HS-27A (cell line): ENCODE data around the gene PAEP.

Source experiments
- DNase-seq: peaks from one replicate; pipeline ENCODE4 v3.0.0-alpha.2; 2012; ENCODE audit warnings: low read depth, missing footprints

PAEP gene

GRCh38 chr9:135600296-135600817 lies 38.8 kb downstream of the PAEP start:
- DNase-seq, result no peak

GRCh38 chr9:135601988-135602387 lies 40.4 kb downstream of the PAEP start:
- no peak for DNase-seq

GRCh38 chr9:135602789-135603481 lies 41.4 kb downstream of the PAEP start:
- no peak for DNase-seq

GRCh38 chr9:135604437-135605237 lies 43.1 kb downstream of the PAEP start:
- DNase-seq, result no peak

DNA sequence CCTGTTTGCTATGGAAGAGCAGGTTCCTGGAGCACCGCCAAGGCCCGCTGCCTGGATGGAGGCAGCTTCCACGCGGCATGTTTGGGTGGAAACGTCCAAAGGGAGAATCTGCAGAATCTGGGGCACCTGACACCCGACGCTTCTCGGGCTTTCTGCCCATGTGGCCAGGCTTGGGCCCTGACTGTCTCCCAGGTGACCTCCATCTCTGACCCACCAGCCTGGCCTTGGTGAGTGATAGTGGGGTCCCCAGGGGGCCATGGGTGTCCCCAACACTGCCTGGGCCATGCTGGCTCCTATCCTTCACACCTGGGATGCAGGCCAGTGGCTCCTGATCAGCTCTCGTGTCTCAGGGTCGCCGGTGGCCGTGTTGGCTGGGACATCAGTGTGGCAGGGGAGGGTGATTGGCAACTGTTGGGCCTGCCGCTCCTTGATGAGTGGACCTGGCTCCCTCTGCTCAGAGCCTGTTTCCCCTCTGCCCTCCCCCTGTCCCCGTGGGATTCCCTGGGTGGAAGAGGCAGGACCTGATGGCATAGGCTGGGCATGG lies 43.8 kb downstream of the PAEP start:
- no peak for DNase-seq

DNA sequence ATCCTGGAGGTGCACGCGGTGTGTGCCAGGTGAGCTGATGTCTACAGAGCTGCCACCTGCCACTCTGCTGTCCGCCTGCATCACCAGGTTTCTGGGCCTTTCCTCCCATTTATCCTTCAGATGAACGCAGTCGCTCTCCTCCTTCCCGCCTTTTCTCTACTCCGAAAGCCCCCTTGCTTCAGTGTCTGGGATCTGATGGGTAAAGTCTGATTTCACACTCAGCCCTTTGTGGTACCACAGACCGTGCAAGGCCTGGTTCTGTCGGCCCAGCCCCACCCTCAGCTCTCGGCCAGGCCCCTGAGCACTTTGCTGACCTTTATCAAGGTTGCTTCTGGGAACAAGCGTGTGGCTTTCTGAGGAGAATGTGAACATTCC lies 45.3 kb downstream of the PAEP start:
- no peak for DNase-seq

DNA sequence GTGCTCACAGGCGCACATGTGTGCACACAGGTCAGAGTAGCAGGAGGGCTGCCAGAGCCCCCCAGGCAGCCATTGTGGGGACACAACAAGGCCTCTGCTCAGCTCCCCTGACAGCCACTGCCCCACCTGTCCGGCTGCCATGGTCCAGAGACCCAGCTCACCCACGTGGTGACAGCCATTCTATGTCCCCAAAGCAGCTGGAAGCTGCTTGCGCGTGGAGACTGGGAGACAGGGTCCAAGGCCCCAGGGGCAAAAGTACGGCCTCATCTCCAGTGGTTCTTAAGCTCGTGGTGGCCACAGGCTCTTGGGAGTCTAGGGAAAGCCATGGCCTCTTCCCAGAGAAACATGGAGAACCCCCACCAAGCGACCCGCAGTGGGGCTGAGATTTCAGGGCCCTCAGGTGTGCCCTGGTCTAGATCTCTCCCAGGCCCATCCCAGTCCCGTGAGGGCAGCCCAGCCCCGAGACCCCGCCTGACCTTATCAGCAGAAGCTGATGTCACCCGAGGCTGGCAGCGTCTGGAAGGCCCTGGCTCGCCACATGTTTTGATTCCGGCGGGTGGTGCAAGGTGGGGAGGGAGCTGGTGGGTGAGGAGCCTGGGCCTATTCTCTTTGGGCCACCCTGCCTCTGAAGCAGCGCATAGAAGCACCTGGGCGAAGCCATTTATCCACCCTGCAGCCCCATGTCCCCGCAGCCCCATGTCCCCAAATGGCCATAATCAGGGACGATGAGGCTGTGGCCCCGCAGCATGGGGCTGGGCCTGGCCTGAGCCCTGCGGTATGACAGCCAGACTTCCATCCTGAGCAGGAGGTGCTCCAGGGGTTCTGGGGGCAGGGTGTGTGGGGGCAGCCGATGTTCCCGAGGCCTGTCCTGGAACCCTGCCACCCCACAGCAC lies 46.1 kb downstream of the PAEP start:
- no peak for DNase-seq

GRCh38 chr9:135608294-135608998 lies 46.9 kb downstream of the PAEP start:
- DNase-seq, result no peak

DNA sequence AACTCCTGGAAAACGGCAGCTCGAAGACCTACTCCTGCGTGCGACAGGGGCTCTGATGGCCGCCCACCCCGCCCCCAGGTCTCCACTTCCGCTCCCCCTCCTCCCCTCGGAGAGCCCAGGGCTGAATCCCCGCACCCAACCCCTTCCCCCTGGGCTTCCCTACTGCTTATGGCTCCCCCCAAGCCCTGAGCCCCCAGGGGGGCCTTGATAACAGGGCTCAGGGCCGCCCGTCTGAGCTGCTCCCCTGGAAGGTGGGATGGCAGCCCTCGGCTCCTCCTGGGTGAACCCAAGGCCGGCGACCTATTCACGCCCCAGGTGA lies 47.4 kb downstream of the PAEP start:
- DNase-seq, result no peak

DNA sequence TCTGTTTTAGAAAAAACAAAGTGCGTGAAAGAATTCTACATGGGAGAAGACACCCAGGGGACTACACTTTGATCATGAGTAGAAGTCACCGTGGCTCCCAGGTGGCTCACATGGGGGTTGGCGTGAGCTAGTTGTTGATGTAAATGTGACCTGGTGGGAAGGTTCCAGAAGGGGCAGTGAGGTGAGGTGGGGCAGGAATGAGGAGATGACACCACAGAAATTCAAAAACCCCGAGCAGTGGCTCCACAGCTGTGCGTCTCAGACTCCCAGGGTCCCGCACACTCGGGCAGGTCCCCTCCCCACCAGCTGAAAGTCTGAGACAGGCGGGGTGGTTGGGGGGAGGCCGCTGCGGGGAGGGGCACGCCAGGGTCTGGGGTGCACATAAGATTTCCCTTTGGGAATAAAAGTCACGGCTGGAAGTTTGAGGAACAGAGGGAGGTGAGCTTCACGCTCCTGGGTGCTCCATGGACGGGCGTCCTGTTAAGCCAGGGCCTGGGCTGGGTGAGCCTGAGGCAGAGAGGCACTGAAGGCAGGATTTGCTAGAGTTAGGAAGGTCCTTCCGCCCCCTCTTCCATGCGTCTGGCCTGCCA lies 47.9 kb downstream of the PAEP start:
- no peak for DNase-seq

- no peak for DNase-seq
These were observed 49.0 kb downstream of the PAEP start for GRCh38 chr9:135610290-135611141.

DNA sequence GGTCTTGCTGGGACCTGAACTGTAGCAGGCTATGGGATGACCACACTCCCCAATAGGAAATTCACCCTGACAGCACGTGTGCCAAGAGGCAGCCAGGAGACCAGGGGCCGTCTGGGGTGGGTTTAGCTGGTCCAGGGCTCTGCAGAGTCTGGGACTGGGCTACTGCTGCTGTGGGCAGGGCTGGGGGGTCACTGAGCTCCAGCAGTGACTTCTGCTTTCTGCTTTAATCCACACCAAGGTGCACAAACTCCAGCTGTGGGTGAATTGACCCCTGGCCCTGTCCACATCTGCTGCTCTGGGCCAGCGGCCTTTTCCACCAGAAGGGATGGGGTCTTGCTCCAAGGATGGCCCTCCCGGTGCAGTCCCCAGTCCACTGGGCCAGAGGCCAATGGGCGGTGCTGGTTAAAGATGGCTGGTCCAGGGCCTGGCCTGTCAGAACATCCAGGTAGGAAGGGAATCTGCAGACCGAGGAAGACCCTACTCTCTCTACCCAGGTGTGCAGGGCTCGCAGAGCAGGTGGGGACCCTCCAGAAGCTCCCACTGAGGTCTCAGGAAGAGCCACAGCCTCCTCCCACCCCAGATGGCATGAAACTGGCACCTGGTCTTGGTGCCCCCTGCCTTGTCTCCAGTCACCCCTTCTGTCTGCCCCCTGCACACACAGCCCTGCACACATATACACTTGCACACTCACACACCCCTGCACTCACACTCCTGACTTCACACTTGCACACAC lies 49.8 kb downstream of the PAEP start:
- DNase-seq, result no peak

GRCh38 chr9:135611875-135612209 lies 50.3 kb downstream of the PAEP start:
- no peak for DNase-seq

DNA sequence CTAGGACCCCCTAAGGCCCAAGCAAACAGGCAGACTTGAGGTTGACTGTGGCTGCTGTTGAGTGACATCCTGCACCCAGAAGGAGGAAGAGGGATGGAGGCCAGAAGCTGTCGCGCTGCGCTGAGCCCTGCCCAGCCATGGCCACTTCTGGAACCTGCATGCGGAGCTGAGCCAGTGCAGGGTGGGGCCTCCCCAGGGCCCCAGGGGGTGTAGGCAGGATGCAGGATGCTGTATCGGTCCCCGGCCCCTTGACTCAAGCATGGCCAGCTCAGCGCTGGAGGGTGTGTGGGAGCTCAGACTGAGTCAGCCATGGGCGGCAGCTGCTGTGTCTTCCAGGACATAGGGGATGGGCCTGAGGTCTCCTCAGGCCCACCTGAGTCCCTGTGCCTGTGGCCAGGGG lies 50.9 kb downstream of the PAEP start:
- DNase-seq, result no peak

DNA sequence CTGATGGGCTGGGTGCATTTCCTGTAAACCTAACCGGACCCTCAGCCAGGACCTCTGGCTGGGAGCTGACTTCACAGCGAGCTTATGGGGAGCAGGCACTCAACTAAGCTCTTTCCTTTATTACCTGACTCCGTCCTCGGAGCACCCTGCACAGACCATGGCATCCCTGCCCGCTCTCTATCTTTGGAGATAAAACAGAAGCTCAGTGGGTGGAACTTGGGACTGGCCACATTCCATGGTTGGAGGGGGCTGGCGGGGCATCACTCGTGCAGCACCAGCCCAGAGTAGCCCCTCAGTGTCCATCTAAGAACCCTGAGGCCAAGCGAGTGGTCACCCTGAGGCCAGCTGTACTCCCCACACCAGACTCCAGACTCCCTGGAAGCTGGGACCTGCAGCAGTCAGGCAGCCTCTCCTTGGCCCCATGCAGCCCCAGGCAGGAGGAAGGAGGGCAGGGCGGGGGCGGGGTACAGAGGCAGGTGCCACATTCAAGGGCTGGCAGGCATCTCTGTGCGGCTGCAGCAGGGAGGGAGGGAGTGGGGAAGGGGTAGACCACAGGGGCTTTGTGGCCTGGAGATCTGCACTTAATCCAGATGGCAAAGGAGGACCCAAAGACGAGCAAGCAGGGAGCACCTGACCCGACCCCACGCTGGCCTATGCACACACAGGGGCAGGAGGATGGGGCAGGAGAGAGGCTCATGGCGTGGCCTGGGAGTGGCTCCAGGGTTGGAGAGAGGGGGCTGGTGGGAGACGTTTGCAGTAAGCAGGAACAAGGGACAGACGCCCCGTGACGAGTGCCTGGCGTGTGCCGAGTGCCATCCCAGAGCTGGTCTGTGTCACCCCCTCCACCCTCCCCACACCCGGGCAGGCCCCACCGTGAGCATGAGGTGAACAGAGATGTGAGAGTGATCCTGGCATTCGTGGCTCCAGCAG lies 51.7 kb downstream of the PAEP start:
- DNase-seq, result no peak

- no peak for DNase-seq
These were observed 52.6 kb downstream of the PAEP start for GRCh38 chr9:135613946-135614805.

DNA sequence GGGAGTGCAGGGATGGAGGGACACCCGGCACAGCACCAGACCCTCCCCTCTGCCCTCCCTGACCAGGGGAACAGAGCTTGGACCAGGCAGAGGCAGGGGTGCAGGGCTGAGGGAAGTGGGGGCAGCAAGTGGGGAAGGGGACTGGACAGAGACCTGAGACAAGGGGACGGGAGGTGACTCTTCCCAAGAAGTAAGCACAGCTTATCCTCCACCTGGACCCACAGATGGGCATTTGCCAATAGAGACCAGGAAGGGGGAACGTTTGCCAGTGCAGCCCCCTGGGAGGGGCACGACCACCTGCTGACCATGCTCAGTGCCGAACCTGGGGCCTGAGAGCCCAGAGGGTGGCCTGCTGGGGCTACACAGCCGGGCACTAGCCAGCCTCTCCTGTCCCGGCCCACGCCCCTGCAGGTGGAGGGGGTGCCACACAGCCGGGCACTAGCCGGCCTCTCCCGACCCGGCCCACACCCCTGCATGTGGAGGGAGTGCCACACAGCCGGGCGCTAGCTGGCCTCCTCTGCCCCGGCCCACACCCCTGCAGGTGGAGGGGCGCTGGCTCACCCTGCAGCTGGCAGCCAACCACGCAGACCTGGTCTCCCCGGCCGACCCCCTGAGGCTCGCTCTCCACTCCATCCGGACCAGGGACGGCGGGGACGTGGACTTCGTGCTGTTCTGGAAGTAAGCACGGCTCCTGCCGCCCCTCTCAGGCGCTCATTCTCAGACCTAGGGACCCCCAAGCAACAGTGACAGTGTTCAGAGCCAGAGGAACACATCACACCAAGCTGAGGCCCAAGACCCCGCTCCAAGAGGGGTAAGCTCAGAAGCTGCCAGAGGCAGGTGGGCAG lies 53.5 kb downstream of the PAEP start:
- no peak for DNase-seq
